Astrocyte (in vitro differentiated cells and primary cell): ENCODE data around the gene PINLYP. TPM values are rescaled to one million over a fixed set of nuclear protein-coding genes. Genes with fewer than 3 reads are reported as not detected.
"Not testable (repeated sequence)": the region's sequence is repeated elsewhere in the genome, so short reads cannot be mapped to it uniquely, and the experiment has no call there.

Experiments
- DNase-seq: peaks from one replicate; pipeline ENCODE4 v3.0.0-alpha.2; 2010; ENCODE audit warnings: low read depth
- FAIRE-seq: peaks from 2 replicates; lab custom pipeline; 2011; peaks lifted over from hg19 to GRCh38; lab: Jason Lieb, UNC
- H2AFZ ChIP-seq: 2 replicates; pipeline ENCODE4 v1.6.0; 2012; ENCODE audit warnings: low read depth, low read length, inconsistent platforms
- H3K27ac ChIP-seq: 2 replicates; pipeline ENCODE4 v1.5.1; 2011; ENCODE audit warnings: low read depth, low read length, inconsistent platforms
- H3K27me3 ChIP-seq: 2 replicates; pipeline ENCODE4 v1.6.0; 2011; ENCODE audit warnings: low read length, inconsistent platforms; ENCODE audit not compliant: insufficient read depth
- H3K36me3 ChIP-seq: 2 replicates; pipeline ENCODE4 v1.5.1; 2011; ENCODE audit warnings: low read length, inconsistent platforms; ENCODE audit not compliant: insufficient read depth
- H3K4me1 ChIP-seq: 2 replicates; pipeline ENCODE4 v1.5.1; 2011; ENCODE audit warnings: low read length, inconsistent platforms; ENCODE audit not compliant: insufficient read depth
- H3K4me2 ChIP-seq: 2 replicates; pipeline ENCODE4 v1.6.0; 2012; ENCODE audit warnings: low read length, inconsistent platforms
- H3K4me3 ChIP-seq: 2 replicates; pipeline ENCODE4 v1.5.1; 2011; ENCODE audit warnings: low read depth, mild to moderate bottlenecking, low read length, inconsistent platforms; ENCODE audit not compliant: insufficient read depth
- H3K79me2 ChIP-seq: 2 replicates; pipeline ENCODE4 v1.6.0; 2012; ENCODE audit warnings: mild to moderate bottlenecking, low read length, inconsistent platforms; ENCODE audit not compliant: insufficient read depth
- H3K9ac ChIP-seq: 2 replicates; pipeline ENCODE4 v1.6.0; 2012; ENCODE audit warnings: mild to moderate bottlenecking, low read length, inconsistent platforms
- H3K9me3 ChIP-seq: 2 replicates; pipeline ENCODE4 v1.5.1; 2012; ENCODE audit warnings: low read depth, mild to moderate bottlenecking, low read length, inconsistent platforms; ENCODE audit not compliant: insufficient read depth
- H4K20me1 ChIP-seq: 2 replicates; pipeline ENCODE4 v1.6.0; 2012; ENCODE audit warnings: low read length, inconsistent platforms; ENCODE audit not compliant: insufficient read depth
- H3K27ac Mint-ChIP-seq: one replicate; pipeline ENCODE4 v1.8.0; 2021; ENCODE audit warnings: mild to moderate bottlenecking, mixed read lengths; ENCODE audit not compliant: unreplicated experiment
- H3K27me3 Mint-ChIP-seq: one replicate; pipeline ENCODE4 v1.8.0; 2021; ENCODE audit warnings: low read depth, mixed read lengths; ENCODE audit not compliant: unreplicated experiment
- H3K36me3 Mint-ChIP-seq: one replicate; pipeline ENCODE4 v1.8.0; 2021; ENCODE audit warnings: low read depth, mixed read lengths; ENCODE audit not compliant: unreplicated experiment
- H3K4me1 Mint-ChIP-seq: one replicate; pipeline ENCODE4 v1.8.0; 2021; ENCODE audit warnings: low read depth, mixed read lengths; ENCODE audit not compliant: unreplicated experiment
- H3K4me3 Mint-ChIP-seq: one replicate; pipeline ENCODE4 v1.8.0; 2021; ENCODE audit warnings: mild to moderate bottlenecking, moderate library complexity, mixed read lengths; ENCODE audit not compliant: unreplicated experiment
- H3K9me3 Mint-ChIP-seq: one replicate; pipeline ENCODE4 v1.8.0; 2021; ENCODE audit warnings: mild to moderate bottlenecking, mixed read lengths; ENCODE audit not compliant: unreplicated experiment
- CTCF ChIP-seq: IDR thresholded peaks from 2 replicates; pipeline ENCODE4 v1.5.1; 2011; ENCODE audit warnings: low read depth, mild to moderate bottlenecking, inconsistent platforms, low read length, moderate library complexity; ENCODE audit not compliant: insufficient read depth
- EZH2 ChIP-seq: IDR thresholded peaks from 2 replicates; pipeline ENCODE4 v1.6.1; 2012; ENCODE audit warnings: mild to moderate bottlenecking, low read length, inconsistent platforms; ENCODE audit not compliant: insufficient read depth
- total RNA-seq: library from RNA; stranded (reverse); gene quantifications from 2 replicates; pipeline ENCODE4 v1.2.1, GENCODE V29; 2021

PINLYP gene
- total RNA-seq, 1 donor from 2014 or later = 0.30 TPM

GRCh38 chr19:43597876-43598275 lies 22.3 kb downstream of the PINLYP start:
- H3K36me3 Mint-ChIP-seq = peaks cover 2% of the 10 kb centered on the region
- Histone ChIP-seq H3K4me2 (peak overlapping the region; percentile 94), H3K27me3 (no peaks in the 10 kb centered on the region), H3K79me2 (peaks cover 63% of the 10 kb centered on the region), H3K9me3 (no peaks in the 10 kb centered on the region), H3K4me3 (peak overlapping the region; percentile 85), H3K4me1 (peaks cover 28% of the 10 kb centered on the region), H3K27ac (no peak overlapping the region), H3K9ac (peak overlapping the region; percentile 97), H2AFZ (no peak overlapping the region), H4K20me1 (peaks cover 23% of the 10 kb centered on the region), H3K36me3 (no peaks in the 10 kb centered on the region)
- peaks cover 20% of the 10 kb centered on the region for H3K4me1 Mint-ChIP-seq
- H3K27me3 Mint-ChIP-seq = no peaks in the 10 kb centered on the region
- H3K4me3 Mint-ChIP-seq = peak overlapping the region; percentile 100
- H3K9me3 Mint-ChIP-seq = no peaks in the 10 kb centered on the region
- no peak for TF ChIP-seq EZH2
- no peak for TF ChIP-seq CTCF
- H3K27ac Mint-ChIP-seq = no peak overlapping the region
- FAIRE-seq = no peak
- no peak for DNase-seq

- no peaks in the 10 kb centered on the region for H3K9me3 ChIP-seq
- peak overlapping the region; percentile 100 for H3K4me3 Mint-ChIP-seq
- no peak overlapping the region for H2AFZ ChIP-seq
- no peak overlapping the region for H3K4me3 ChIP-seq
- no peak for DNase-seq
- H3K9me3 Mint-ChIP-seq = no peaks in the 10 kb centered on the region
- peaks cover 26% of the 10 kb centered on the region for H3K4me1 ChIP-seq
- no peaks in the 10 kb centered on the region for H3K36me3 ChIP-seq
- peaks cover 18% of the 10 kb centered on the region for H4K20me1 ChIP-seq
- H3K36me3 Mint-ChIP-seq = no peaks in the 10 kb centered on the region
- H3K79me2 ChIP-seq = peaks cover 55% of the 10 kb centered on the region
- H3K27ac ChIP-seq = no peak overlapping the region
- FAIRE-seq = no peak
- H3K27ac Mint-ChIP-seq = no peak overlapping the region
- peak overlapping the region; percentile 94 for H3K4me2 ChIP-seq
- H3K27me3 ChIP-seq = no peaks in the 10 kb centered on the region
- H3K27me3 Mint-ChIP-seq = no peaks in the 10 kb centered on the region
- H3K9ac ChIP-seq = peak overlapping the region; percentile 97
- peaks cover 16% of the 10 kb centered on the region for H3K4me1 Mint-ChIP-seq
- TF ChIP-seq EZH2 (no peak), CTCF (no peak)
Measured at GRCh38 chr19:43598445-43599240, 23.0 kb downstream of the PINLYP start.

- no peak for FAIRE-seq
- no peak for DNase-seq
- H3K9ac ChIP-seq = no peak overlapping the region
- peaks cover 44% of the 10 kb centered on the region for H3K79me2 ChIP-seq
- peaks cover 7% of the 10 kb centered on the region for H4K20me1 ChIP-seq
- peaks cover 16% of the 10 kb centered on the region for H3K4me1 ChIP-seq
- no peaks in the 10 kb centered on the region for H3K36me3 ChIP-seq
- Mint-ChIP-seq H3K36me3 (peaks cover 2% of the 10 kb centered on the region), H3K27ac (no peak overlapping the region), H3K4me1 (peaks cover 13% of the 10 kb centered on the region), H3K4me3 (no peak overlapping the region), H3K9me3 (no peaks in the 10 kb centered on the region), H3K27me3 (no peaks in the 10 kb centered on the region)
- H3K9me3 ChIP-seq = no peaks in the 10 kb centered on the region
- no peak overlapping the region for H3K4me2 ChIP-seq
- H3K27me3 ChIP-seq = no peaks in the 10 kb centered on the region
- TF ChIP-seq CTCF = no peak
- no peak overlapping the region for H2AFZ ChIP-seq
- no peak overlapping the region for H3K4me3 ChIP-seq
- H3K27ac ChIP-seq = no peak overlapping the region
Measured at GRCh38 chr19:43599635-43600295, 24.2 kb downstream of the PINLYP start.

- H3K27me3 Mint-ChIP-seq, FAIRE-seq, DNase-seq, H3K9me3 ChIP-seq, H3K4me3 ChIP-seq, H3K27ac ChIP-seq, H3K4me3 Mint-ChIP-seq, H3K36me3 Mint-ChIP-seq, H3K9me3 Mint-ChIP-seq, H3K36me3 ChIP-seq, H2AFZ ChIP-seq, H3K27me3 ChIP-seq, H3K27ac Mint-ChIP-seq, H4K20me1 ChIP-seq, H3K4me2 ChIP-seq, H3K9ac ChIP-seq: not testable (repeated sequence)
- Histone ChIP-seq H3K79me2 (peaks cover 38% of the 10 kb centered on the region), H3K4me1 (peaks cover 16% of the 10 kb centered on the region)
- peaks cover 13% of the 10 kb centered on the region for H3K4me1 Mint-ChIP-seq
Measured at GRCh38 chr19:43600326-43600725, 24.7 kb downstream of the PINLYP start.
